Frontal cortex (tissue), 4 donors: ENCODE measurements around the gene ARHGEF37. TPM values are rescaled to one million over a fixed set of nuclear protein-coding genes. Genes with fewer than 3 reads are reported as not detected.
"Not testable (repeated sequence)": the region's sequence is repeated elsewhere in the genome, so short reads cannot be mapped to it uniquely, and the experiment has no call there.

Experiments
- DNase-seq, 2 donors: peaks; one replicate each; pipeline ENCODE4 v3.0.0; 2012; ENCODE audit warnings: low spot score in 2 of 2
- FAIRE-seq: peaks from 2 replicates; lab custom pipeline; 2012; peaks lifted over from hg19 to GRCh38; lab: Jason Lieb, UNC
- total RNA-seq: library from RNA; depleted of rRNA; stranded (reverse); fragments of >200 nt; gene quantifications from one replicate; pipeline ENCODE4 v1.2.3, GENCODE V29; 2014
- donor health status: control.
- donor health status: control.
- donor health status: control.

ARHGEF37 gene
- total RNA-seq, 1 donor from 2014 or later: 1.2 TPM

GRCh38 chr5:149664666-149665415 lies 83.5 kb downstream of the ARHGEF37 start:
- no peak for DNase-seq
- FAIRE-seq: no peak

GRCh38 chr5:149665416-149666175 lies 84.3 kb downstream of the ARHGEF37 start:
- DNase-seq (no peak), FAIRE-seq (no peak)

- FAIRE-seq: no peak
- DNase-seq: no peak
These were observed 85.0 kb downstream of the ARHGEF37 start for GRCh38 chr5:149666212-149666852.

GRCh38 chr5:149667084-149667828 lies 86.0 kb downstream of the ARHGEF37 start:
- FAIRE-seq (no peak), DNase-seq (no peak)

DNA sequence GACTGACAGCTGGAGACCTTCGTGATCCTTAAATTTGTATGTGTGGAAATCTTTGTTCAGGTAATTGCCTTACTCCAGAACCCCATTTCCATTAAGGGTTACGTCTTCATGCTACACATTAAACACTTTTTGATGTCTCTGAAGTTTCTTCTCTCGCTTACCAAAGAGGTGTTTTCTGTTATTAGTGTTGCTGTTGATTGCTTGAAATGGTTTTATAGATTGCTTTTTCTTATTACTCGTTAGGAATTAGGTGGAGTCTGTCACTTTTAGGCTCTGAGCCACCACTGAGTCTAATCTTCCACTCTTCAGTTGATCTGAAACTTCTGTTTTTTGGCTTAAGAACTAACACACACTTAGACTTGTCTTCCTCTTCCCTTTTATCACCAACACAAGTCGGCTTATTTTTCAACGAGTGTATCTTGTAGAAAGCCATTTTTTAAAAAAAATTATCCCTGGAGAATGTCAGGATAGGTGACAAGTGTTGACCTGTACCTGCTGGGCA lies 86.6 kb downstream of the ARHGEF37 start:
- DNase-seq (no peak), FAIRE-seq (no peak)

GRCh38 chr5:149669273-149669672 lies 88.0 kb downstream of the ARHGEF37 start:
- not testable (repeated sequence) for FAIRE-seq, DNase-seq

GRCh38 chr5:149671544-149671943 lies 90.2 kb downstream of the ARHGEF37 start:
- FAIRE-seq (no peak), DNase-seq (no peak)

DNA sequence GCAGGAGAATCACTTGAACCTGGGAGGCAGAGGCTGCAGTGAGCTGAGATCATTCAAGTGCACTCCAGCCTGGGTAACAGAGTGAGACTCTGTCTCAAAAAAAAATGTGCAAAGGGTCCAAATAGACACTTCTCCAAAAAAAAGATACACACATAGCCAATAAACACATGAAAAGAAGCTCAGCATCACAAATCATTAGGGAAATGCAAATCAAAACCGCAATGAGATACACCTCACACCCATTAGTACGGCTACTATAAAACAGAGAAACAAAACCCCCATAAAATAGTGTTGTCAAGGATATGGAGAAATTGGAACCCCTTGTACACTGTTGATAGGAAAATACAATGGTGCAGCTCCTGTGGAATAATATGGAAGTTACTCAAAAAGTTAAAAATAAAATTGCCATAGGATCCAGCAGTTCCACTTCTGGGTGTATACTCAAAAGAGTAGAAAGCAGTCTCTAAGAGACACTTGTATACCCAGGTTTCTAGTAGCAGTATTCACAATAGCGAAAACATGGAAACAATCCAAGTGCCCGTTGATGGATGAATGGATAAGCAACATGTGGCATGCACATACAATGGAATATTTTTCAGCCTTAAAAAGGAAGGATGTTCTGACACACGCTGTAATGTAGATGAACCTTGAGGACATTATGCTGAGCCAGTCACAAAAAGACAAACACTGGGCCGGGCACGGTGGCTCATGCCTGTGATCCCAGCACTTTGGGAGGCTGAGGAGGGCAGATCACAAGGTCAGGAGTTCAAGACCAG lies 91.6 kb downstream of the ARHGEF37 start:
- no peak for DNase-seq
- no peak for FAIRE-seq

- DNase-seq (no peak), FAIRE-seq (no peak)
These were observed 93.4 kb downstream of the ARHGEF37 start for GRCh38 chr5:149674686-149675085.

DNA sequence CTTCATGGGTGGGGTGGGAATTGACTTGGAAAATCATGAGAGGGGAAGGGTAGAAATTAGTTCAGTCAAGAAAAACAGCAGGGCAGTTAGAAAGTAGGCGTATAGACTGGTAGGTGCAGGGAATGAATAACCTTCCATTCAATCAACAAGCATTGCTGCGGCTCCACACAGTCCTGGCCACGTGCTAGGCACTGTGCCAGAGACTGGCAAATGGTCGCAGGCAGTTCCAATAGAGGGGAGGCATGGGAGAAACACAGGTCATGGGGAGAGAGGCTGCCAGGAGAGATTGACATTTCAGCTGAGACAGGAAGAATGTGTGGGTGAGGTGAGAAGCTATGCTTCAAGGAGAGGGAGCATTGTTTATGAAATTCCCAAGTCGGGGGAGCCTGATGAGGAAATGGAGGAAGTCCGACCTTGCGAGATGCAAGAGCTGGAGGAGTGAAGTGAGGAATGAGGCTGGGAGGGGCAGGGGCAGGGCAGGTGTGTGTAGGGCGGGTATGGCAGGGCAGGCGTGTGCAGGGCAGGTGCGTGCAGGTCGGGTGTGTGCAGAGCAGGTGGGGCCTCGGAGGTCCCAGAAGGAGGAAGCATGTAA lies 94.4 kb downstream of the ARHGEF37 start:
- FAIRE-seq: no peak
- DNase-seq: no peak

GRCh38 chr5:149677731-149678130 lies 96.4 kb downstream of the ARHGEF37 start:
- FAIRE-seq (no peak), DNase-seq (no peak)

DNA sequence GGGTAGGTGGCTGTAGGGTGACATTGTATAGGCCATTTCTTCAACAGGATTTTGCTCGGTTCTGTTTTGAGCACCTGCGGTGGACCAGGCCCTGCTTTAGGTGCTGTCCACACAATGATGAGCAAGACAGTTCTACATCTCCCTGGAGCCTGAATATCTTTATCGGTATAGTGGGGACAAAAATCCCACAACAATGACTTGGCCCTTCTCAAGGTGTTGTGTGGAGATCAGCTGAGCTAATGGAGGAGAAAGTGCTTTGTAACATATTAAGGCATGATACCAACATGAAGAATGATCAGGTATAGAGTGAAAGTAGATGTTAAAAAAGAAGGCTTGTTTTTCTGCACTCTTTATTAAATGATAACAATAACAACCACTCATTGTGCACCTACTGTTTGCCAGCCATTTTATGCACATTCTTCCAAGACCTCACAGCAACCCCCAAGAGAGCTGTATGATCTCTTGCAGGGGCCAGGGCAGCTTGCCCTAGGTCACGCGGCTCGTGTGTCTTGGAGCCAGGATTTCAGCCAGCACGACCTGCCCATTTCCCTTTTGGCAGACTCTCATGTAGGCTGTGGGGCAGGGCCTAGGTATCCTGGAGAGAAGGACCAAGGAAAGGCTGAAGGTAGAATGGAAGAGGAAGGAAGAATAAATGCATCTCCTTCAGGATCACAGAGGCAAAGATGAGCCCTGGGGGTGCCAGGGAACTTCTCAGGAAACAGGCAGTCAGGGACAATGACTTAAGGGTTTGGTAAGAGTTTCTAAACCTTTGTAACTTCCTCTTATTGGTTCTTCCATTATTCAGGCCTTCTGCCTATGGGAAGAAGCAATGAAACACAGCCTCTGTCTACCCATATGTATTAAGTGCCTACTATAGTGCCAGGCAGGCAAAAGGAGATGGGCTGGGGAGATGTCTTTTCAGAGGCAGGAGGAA lies 98.8 kb downstream of the ARHGEF37 start:
- DNase-seq (no peak), FAIRE-seq (no peak)

DNA sequence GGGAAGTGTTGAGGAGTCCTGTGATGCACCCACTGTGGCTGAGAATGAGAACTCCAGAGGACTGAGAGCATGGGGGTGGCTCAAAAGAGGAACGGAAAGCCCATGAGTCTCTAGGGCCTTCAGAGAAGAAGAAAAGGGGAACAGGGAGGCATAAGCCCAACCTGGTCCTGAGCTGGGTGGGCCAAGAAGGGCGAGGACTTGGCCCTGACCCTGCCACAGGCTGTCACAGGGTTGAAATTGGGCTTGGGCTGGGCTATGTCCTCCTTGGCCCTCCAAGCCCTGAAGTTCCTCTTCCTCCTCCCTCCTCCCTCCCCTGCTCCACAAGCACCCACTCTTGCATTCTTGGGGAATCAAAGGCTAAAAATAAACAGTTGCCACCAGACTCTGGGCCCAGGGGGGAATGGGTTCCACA lies 99.5 kb downstream of the ARHGEF37 start:
- DNase-seq (no peak), FAIRE-seq (no peak)

- DNase-seq (no peak), FAIRE-seq (no peak)
These were observed 100.0 kb downstream of the ARHGEF37 start for GRCh38 chr5:149681252-149681651.

DNA sequence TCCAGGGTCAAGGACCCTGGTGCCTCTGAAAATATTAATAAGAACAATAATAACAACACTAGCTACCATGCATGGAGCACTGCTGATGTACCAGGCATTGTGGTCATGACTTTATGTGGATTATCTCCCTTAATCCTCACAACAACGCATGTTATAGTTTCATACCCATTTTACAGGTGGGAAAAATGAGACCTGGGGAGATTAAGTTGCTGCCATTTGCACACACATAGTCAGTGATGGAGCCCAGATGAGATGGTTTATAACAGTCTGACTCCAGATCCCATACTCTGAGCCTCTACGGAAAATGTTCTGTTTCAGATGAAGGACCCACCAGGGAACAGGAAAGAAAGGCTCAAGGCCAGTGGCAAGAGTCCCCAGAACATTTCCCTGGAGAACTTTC lies 100.6 kb downstream of the ARHGEF37 start:
- no peak for FAIRE-seq
- no peak for DNase-seq

- FAIRE-seq: no peak
These were observed 101.3 kb downstream of the ARHGEF37 start for GRCh38 chr5:149682532-149683075.

GRCh38 chr5:149683964-149684363 lies 102.7 kb downstream of the ARHGEF37 start:
- FAIRE-seq (no peak), DNase-seq (no peak)

More at GRCh38 chr5:149682532-149683075, 101.3 kb downstream of the ARHGEF37 start:
- no peak for DNase-seq
